ENCODE measurements around the gene NFAT5. TPM values are rescaled to one million over a fixed set of nuclear protein-coding genes. Genes with fewer than 3 reads are reported as not detected.
"Not testable (repeated sequence)": the region's sequence is repeated elsewhere in the genome, so short reads cannot be mapped to it uniquely, and the experiment has no call there.

Gene NFAT5
- total RNA-seq, 1 experiment from 2014 or later: 34.8 TPM

DNA sequence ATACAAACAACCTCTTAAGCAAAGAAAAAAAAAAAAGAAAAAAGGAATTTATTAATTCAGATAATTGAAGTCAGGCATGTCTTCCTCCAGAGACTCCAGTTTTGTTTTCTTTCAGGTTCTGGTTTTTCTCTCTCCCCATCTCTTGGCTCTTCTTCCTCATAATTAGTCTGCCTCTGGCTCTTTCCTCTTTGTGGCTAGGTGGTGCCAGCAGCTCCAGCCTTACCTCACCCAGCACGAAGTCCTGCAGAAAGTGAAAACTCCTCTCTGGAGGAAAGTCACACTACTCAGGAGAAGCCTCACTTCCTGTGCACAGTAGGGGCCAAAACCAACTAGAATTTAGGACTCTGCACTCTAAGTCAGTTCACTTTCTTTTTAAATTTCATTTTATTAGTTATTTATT is 10.3 kb upstream of the NFAT5 start:
- CTCF ChIA-PET: no interaction called here
- no peak for DNase-seq (ENCODE audit: low spot score)
- H3K36me3 ChIP-seq (ENCODE audit: insufficient read depth, low read length, poor library complexity, severe bottlenecking): no peaks in the 10 kb centered on the region
- BruUV-seq (replicated peaks): no TSS peak
- intact Hi-C loops (cut with micrococcal nuclease; ENCODE audit: unreplicated experiment): no loop called here
- H3K4me1 ChIP-seq (ENCODE audit: insufficient read depth, low read length, poor library complexity, severe bottlenecking): no peaks in the 10 kb centered on the region
- TF ChIP-seq, protein P1, sequence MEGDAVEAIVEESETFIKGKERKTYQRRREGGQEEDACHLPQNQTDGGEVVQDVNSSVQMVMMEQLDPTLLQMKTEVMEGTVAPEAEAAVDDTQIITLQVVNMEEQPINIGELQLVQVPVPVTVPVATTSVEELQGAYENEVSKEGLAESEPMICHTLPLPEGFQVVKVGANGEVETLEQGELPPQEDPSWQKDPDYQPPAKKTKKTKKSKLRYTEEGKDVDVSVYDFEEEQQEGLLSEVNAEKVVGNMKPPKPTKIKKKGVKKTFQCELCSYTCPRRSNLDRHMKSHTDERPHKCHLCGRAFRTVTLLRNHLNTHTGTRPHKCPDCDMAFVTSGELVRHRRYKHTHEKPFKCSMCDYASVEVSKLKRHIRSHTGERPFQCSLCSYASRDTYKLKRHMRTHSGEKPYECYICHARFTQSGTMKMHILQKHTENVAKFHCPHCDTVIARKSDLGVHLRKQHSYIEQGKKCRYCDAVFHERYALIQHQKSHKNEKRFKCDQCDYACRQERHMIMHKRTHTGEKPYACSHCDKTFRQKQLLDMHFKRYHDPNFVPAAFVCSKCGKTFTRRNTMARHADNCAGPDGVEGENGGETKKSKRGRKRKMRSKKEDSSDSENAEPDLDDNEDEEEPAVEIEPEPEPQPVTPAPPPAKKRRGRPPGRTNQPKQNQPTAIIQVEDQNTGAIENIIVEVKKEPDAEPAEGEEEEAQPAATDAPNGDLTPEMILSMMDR (conservative IDR thresholded peaks at IDR 0.05; ENCODE audit: low read depth, low read length): no peak
- TF ChIP-seq EZH2 (IDR thresholded peaks at IDR 0.05; ENCODE audit: borderline replicate concordance, low read depth, low read length, poor library complexity, severe bottlenecking): no peak
- H3K4me3 ChIP-seq (ENCODE audit: low read depth, low read length, poor library complexity, severe bottlenecking): no peak overlapping the region
- H3K27me3 ChIP-seq (replicated peaks; ENCODE audit: insufficient read depth, low read depth, low read length, poor library complexity): no peaks in the 10 kb centered on the region
- H3K9me3 ChIP-seq (ENCODE audit: low read depth, low read length, poor library complexity, severe bottlenecking): no peaks in the 10 kb centered on the region
- POLR2A ChIA-PET (ENCODE audit: low non-redundant PET): no interaction called here
- no peak overlapping the region for H3K27ac ChIP-seq (ENCODE audit: low read depth, low read length, poor library complexity, severe bottlenecking)

DNA sequence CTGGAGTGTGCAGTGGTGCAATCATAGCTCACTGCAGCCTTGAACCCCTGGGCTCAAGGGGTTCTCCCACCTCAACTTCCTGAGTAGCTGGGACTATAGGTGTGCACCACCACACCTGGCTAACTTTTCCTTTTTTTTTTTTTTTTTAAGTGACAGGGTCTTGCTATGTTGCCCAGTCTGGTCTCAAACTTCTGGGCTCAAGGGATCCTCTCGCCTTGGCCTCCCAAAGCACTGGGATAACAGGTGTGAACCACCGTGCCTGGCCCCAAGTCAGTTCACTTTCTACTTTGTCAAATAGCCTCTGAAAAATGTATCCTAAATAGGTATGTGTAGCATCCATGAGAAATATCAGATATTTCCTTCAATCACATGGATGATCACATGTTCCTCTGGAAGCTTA is 9.9 kb upstream of the NFAT5 start:
- H3K27ac ChIP-seq (ENCODE audit: low read depth, low read length, poor library complexity, severe bottlenecking): no peak overlapping the region
- ChIA-PET POLR2A (ENCODE audit: low non-redundant PET) (no interaction called here), CTCF (no interaction called here)

DNA sequence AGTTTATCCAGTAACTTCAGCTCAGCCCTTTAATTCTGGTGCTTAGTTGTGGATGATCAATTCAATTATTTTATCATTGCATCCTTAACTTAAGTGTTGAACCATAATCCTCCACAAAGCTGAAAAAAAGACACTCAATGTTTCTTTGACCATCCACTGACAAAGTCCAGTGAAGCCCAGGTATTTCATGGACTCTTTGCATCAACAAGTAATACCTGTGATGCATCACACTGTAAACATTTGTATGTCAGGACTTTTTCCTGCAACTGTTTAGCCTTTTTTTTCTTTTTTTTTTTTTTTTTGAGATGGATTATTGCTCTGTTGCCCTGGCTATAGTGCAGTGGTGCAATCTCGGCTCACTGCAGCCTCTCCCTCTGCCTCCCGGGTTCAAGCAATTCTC is 6.6 kb upstream of the NFAT5 start:
- Histone ChIP-seq H3K27me3 (replicated peaks; ENCODE audit: insufficient read depth, low read depth, low read length, poor library complexity) (no peaks in the 10 kb centered on the region), H3K27ac (ENCODE audit: low read depth, low read length, poor library complexity, severe bottlenecking) (no peak overlapping the region), H3K9me3 (ENCODE audit: low read depth, low read length, poor library complexity, severe bottlenecking) (no peaks in the 10 kb centered on the region), H3K4me1 (ENCODE audit: insufficient read depth, low read length, poor library complexity, severe bottlenecking) (peaks cover 6% of the 10 kb centered on the region), H3K36me3 (ENCODE audit: insufficient read depth, low read length, poor library complexity, severe bottlenecking) (no peaks in the 10 kb centered on the region), H3K4me3 (ENCODE audit: low read depth, low read length, poor library complexity, severe bottlenecking) (no peak overlapping the region)
- no peak for DNase-seq (ENCODE audit: low spot score)
- intact Hi-C loops (cut with micrococcal nuclease; ENCODE audit: unreplicated experiment): no loop called here
- ChIA-PET CTCF (no interaction called here), POLR2A (ENCODE audit: low non-redundant PET) (no interaction called here)
- no TSS peak for BruUV-seq (replicated peaks)
- TF ChIP-seq EZH2 (IDR thresholded peaks at IDR 0.05; ENCODE audit: borderline replicate concordance, low read depth, low read length, poor library complexity, severe bottlenecking): no peak

More for the DNA sequence above, 9.9 kb upstream of the NFAT5 start:
- no TSS peak for BruUV-seq (replicated peaks)
- no peak for DNase-seq (ENCODE audit: low spot score)
- no peaks in the 10 kb centered on the region for H3K27me3 ChIP-seq (replicated peaks; ENCODE audit: insufficient read depth, low read depth, low read length, poor library complexity)
- H3K36me3 ChIP-seq (ENCODE audit: insufficient read depth, low read length, poor library complexity, severe bottlenecking): no peaks in the 10 kb centered on the region
- H3K4me1 ChIP-seq (ENCODE audit: insufficient read depth, low read length, poor library complexity, severe bottlenecking): no peaks in the 10 kb centered on the region
- no peak overlapping the region for H3K4me3 ChIP-seq (ENCODE audit: low read depth, low read length, poor library complexity, severe bottlenecking)
- no peaks in the 10 kb centered on the region for H3K9me3 ChIP-seq (ENCODE audit: low read depth, low read length, poor library complexity, severe bottlenecking)
- TF ChIP-seq EZH2 (IDR thresholded peaks at IDR 0.05; ENCODE audit: borderline replicate concordance, low read depth, low read length, poor library complexity, severe bottlenecking): no peak
- TF ChIP-seq, protein P1 (conservative IDR thresholded peaks at IDR 0.05; ENCODE audit: low read depth, low read length): no peak
- intact Hi-C loops (cut with micrococcal nuclease; ENCODE audit: unreplicated experiment): no loop called here

GRCh38 chr16:69561367-69561766 is 4.4 kb upstream of the NFAT5 start:
- BruUV-seq (replicated peaks); CTCF ChIA-PET; H3K9me3 ChIP-seq (ENCODE audit: low read depth, low read length, poor library complexity, severe bottlenecking); POLR2A ChIA-PET (ENCODE audit: low non-redundant PET); H3K27ac ChIP-seq (ENCODE audit: low read depth, low read length, poor library complexity, severe bottlenecking); H3K36me3 ChIP-seq (ENCODE audit: insufficient read depth, low read length, poor library complexity, severe bottlenecking); DNase-seq (ENCODE audit: low spot score); intact Hi-C loops (cut with micrococcal nuclease; ENCODE audit: unreplicated experiment); H3K4me3 ChIP-seq (ENCODE audit: low read depth, low read length, poor library complexity, severe bottlenecking); H3K27me3 ChIP-seq (replicated peaks; ENCODE audit: insufficient read depth, low read depth, low read length, poor library complexity): not testable (repeated sequence)
- peaks cover 12% of the 10 kb centered on the region for H3K4me1 ChIP-seq (ENCODE audit: insufficient read depth, low read length, poor library complexity, severe bottlenecking)

All from A673 (cell line).